Tibial nerve (tissue), 4 donors: ENCODE measurements around the gene CCL2. TPM values are rescaled to one million over a fixed set of nuclear protein-coding genes. Genes with fewer than 3 reads are reported as not detected.
"Not testable (repeated sequence)": the region's sequence is repeated elsewhere in the genome, so short reads cannot be mapped to it uniquely, and the experiment has no call there.

Source experiments
- DNase-seq, 2 donors: peaks; one replicate each; pipeline ENCODE4 v3.0.0-alpha.2; 2019; ENCODE audit warnings: low spot score in 2 of 2
- H3K27ac ChIP-seq, 4 donors: fragments of 200-600 bp; sonication (generic) in 3 of 4; one replicate each; pipeline ENCODE4 v1.5.1; 2017 to 2019; ENCODE audit warnings: mild to moderate bottlenecking in 1 of 4
- H3K27me3 ChIP-seq, 2 donors: fragments of 200-600 bp; sonication (generic) in 1 of 2; one replicate each; pipeline versions ENCODE4 v1.5.1 to v1.6.0; 2017 to 2019
- H3K36me3 ChIP-seq, 3 donors: fragments of 200-600 bp; sonication (generic); one replicate each; pipeline ENCODE4 v1.5.1; 2018 to 2019
- H3K4me1 ChIP-seq, 4 donors: fragments of 200-600 bp; sonication (generic) in 3 of 4; one replicate each; pipeline ENCODE4 v1.5.1; 2017 to 2019
- H3K4me3 ChIP-seq, 4 donors: fragments of 200-600 bp; sonication (generic) in 3 of 4; one replicate each; pipeline ENCODE4 v1.5.1; 2017 to 2019; ENCODE audit warnings: mild to moderate bottlenecking in 1 of 4, moderate library complexity in 1 of 4
- H3K9me3 ChIP-seq, 4 donors: fragments of 200-600 bp; sonication (generic) in 3 of 4; one replicate each; pipeline ENCODE4 v1.5.1; 2017 to 2019
- EP300 ChIP-seq, 2 donors: sonication (generic); formaldehyde crosslinking; IDR thresholded peaks; one replicate each; pipeline ENCODE4 v1.6.1; 2017; ENCODE audit warnings: antibody characterized with exemption in 2 of 2, mild to moderate bottlenecking in 1 of 2
- POLR2A ChIP-seq, 2 donors: fragments of 450-650 bp; IDR thresholded peaks; one replicate each; pipeline ENCODE4 v1.6.1; 2017; ENCODE audit warnings: antibody characterized with exemption in 2 of 2, mild to moderate bottlenecking in 2 of 2, moderate library complexity in 2 of 2
- WGBS, 2 donors: methylation state at CpG; one replicate each; pipeline ENCODE4 v1.1.5; 2018; 5-methylcytosine and 5-hydroxymethylcytosine counted together
- total RNA-seq, 4 donors: library from RNA; depleted of rRNA; stranded (reverse); fragments of >200 nt; gene quantifications; one replicate each; pipeline ENCODE4 v1.1.0, GENCODE V29; 2016
- TF ChIP-seq, protein P1 (sequence below), 5 experiments: fragments of 200-600 bp in 3 of 5; fragments of 450-650 bp in 2 of 5; sonication (generic) in 3 of 5; IDR thresholded peaks; one replicate each; pipeline ENCODE4 v1.5.1; 2016 to 2019; ENCODE audit warnings: antibody characterized with exemption in 5 of 5, mild to moderate bottlenecking in 3 of 5, moderate library complexity in 2 of 5

Gene CCL2
- total RNA-seq, 4 donors from 2014 or later, result 34.7 to 185 (median 43.6) TPM

GRCh38 chr17:34225046-34225445 lies 30.0 kb upstream of the CCL2 start:
- 78 to 85% methylated on average over 9 of the region's 9 CpGs for WGBS, 2 donors
- DNase-seq, result no peak
- Histone ChIP-seq H3K4me3 (no peak overlapping the region), H3K4me1 (peaks cover 0 to 8% (median 2%) of the 10 kb centered on the region in 4 donors), H3K27me3 (no peaks in the 10 kb centered on the region), H3K27ac (no peak overlapping the region), H3K9me3 (peaks cover 0 to 3% (median 0%) of the 10 kb centered on the region in 4 donors), H3K36me3 (no peaks in the 10 kb centered on the region)
- TF ChIP-seq, protein P1, sequence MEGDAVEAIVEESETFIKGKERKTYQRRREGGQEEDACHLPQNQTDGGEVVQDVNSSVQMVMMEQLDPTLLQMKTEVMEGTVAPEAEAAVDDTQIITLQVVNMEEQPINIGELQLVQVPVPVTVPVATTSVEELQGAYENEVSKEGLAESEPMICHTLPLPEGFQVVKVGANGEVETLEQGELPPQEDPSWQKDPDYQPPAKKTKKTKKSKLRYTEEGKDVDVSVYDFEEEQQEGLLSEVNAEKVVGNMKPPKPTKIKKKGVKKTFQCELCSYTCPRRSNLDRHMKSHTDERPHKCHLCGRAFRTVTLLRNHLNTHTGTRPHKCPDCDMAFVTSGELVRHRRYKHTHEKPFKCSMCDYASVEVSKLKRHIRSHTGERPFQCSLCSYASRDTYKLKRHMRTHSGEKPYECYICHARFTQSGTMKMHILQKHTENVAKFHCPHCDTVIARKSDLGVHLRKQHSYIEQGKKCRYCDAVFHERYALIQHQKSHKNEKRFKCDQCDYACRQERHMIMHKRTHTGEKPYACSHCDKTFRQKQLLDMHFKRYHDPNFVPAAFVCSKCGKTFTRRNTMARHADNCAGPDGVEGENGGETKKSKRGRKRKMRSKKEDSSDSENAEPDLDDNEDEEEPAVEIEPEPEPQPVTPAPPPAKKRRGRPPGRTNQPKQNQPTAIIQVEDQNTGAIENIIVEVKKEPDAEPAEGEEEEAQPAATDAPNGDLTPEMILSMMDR (IDR thresholded peaks at IDR 0.05), result no peak
- no peak for TF ChIP-seq EP300 (IDR thresholded peaks at IDR 0.05)
- TF ChIP-seq POLR2A (IDR thresholded peaks at IDR 0.05), result no peak

- Histone ChIP-seq H3K4me1 (peaks cover 0 to 2% (median 0%) of the 10 kb centered on the region in 4 donors), H3K4me3 (no peak overlapping the region), H3K27me3 (no peaks in the 10 kb centered on the region), H3K27ac (no peak overlapping the region), H3K36me3 (no peaks in the 10 kb centered on the region), H3K9me3 (peaks cover 0 to 3% (median 1%) of the 10 kb centered on the region in 4 donors)
- no peak for DNase-seq
- TF ChIP-seq, protein P1 (IDR thresholded peaks at IDR 0.05), result no peak
- no peak for TF ChIP-seq EP300 (IDR thresholded peaks at IDR 0.05)
- no peak for TF ChIP-seq POLR2A (IDR thresholded peaks at IDR 0.05)
- WGBS, 2 donors, result 79 to 82% methylated on average over 3 of the region's 3 CpGs
These were observed 28.9 kb upstream of the CCL2 start for GRCh38 chr17:34226011-34226743.

DNA sequence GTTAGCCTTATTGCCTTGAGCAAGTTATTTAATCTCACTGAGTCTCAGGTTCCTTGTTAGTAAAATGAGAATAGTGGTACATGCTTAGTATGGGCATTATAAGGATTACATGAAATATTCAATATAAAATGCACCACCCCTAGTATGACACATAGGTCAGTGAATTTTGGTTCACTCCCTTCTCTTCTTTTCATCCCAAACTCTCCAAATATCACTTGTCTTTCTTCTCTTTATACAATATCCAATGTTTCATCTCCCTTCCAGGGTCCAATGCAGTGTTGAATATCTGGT lies 28.4 kb upstream of the CCL2 start:
- TF ChIP-seq EP300 (IDR thresholded peaks at IDR 0.05) (no peak), POLR2A (IDR thresholded peaks at IDR 0.05) (no peak)
- TF ChIP-seq, protein P1 (IDR thresholded peaks at IDR 0.05), result no peak
- H3K27me3 ChIP-seq, result no peaks in the 10 kb centered on the region
- no peaks in the 10 kb centered on the region for H3K36me3 ChIP-seq
- H3K4me3 ChIP-seq, result no peak overlapping the region
- peaks cover 0 to 3% (median 1%) of the 10 kb centered on the region in 4 donors for H3K9me3 ChIP-seq
- H3K4me1 ChIP-seq, result no peaks in the 10 kb centered on the region
- H3K27ac ChIP-seq, result no peak overlapping the region
- no peak for DNase-seq

- not testable (repeated sequence) for H3K4me3 ChIP-seq, H3K4me1 ChIP-seq, H3K36me3 ChIP-seq, H3K27me3 ChIP-seq, DNase-seq, H3K9me3 ChIP-seq, H3K27ac ChIP-seq
- WGBS, 2 donors, result 88% methylated on average over 2 of the region's 2 CpGs
These were observed 27.8 kb upstream of the CCL2 start for GRCh38 chr17:34227293-34227692.

DNA sequence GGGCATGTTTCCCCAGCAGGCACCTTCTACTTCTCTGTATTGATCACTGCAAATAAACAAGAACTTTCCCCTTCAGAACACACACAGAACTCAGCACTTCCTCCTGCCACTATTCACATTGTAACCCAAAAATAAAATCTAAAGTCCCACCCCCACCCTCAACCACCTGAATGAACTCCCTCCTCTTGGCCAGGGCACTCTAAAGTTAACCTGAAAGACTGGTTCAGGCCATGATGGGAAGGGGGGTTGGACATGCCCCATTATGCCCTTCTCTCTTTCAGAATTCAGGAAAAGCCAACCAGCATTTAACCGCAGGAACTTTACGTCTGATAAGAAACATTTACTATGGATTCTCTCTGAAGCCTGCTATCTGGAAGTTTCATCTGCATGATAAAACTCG lies 27.4 kb upstream of the CCL2 start:
- Histone ChIP-seq H3K9me3 (peaks cover 0 to 3% (median 1%) of the 10 kb centered on the region in 4 donors), H3K36me3 (no peaks in the 10 kb centered on the region), H3K4me3 (no peak overlapping the region), H3K27me3 (no peaks in the 10 kb centered on the region), H3K4me1 (no peaks in the 10 kb centered on the region), H3K27ac (no peak overlapping the region)
- DNase-seq, result no peak
- TF ChIP-seq EP300 (IDR thresholded peaks at IDR 0.05), result no peak
- TF ChIP-seq POLR2A (IDR thresholded peaks at IDR 0.05), result no peak
- TF ChIP-seq, protein P1 (IDR thresholded peaks at IDR 0.05), result no peak
- 90 to 93% methylated on average over 3 of the region's 3 CpGs for WGBS, 2 donors
